Inferior parietal cortex (tissue), 1 donor: ENCODE data around the gene STIM1.

Experiments
- DNase-seq: peaks from one replicate; pipeline ENCODE4 v3.0.0-alpha.2; 2016; ENCODE audit errors: extremely low spot score

Gene STIM1

DNA sequence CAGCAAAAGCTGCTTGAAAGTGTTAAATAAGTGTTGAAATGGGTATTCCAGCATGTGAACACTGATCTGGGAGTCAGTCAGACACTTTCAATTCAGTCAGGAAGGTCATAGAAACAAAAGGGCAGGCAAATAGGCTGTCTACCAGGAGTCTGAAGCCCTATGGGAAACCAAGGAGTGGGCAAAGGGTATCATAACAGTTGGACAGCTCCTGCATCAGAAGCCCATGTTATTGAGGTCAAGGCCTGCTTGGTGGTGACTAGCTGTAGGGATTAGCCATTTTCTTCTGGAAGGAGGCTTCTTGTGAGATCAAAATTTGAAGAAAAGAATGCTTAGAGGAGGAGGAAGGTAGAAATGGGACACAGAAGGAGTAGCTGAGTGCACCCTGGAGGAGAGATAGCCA, 97.3 kb downstream of the STIM1 start:
- no peak for DNase-seq

DNA sequence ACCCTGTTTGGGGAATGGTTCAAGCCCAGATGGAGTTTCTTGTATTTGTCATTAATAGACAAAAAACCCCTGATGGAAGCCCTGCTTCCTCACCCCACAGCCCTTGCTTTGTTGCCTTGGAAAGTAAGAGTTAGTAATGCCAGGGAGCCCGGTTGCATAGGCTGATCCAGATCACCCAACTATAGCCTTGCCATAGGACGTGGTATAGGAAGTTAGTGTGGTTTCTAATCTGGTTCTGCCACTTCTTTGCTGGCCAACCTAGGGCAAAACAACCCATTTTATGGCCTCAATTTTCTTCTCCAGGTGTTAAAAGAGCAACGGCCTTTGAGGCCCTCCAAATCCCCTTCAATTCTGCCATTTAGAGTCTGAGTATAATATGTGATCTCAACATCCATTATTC, 97.9 kb downstream of the STIM1 start:
- DNase-seq = no peak

DNA sequence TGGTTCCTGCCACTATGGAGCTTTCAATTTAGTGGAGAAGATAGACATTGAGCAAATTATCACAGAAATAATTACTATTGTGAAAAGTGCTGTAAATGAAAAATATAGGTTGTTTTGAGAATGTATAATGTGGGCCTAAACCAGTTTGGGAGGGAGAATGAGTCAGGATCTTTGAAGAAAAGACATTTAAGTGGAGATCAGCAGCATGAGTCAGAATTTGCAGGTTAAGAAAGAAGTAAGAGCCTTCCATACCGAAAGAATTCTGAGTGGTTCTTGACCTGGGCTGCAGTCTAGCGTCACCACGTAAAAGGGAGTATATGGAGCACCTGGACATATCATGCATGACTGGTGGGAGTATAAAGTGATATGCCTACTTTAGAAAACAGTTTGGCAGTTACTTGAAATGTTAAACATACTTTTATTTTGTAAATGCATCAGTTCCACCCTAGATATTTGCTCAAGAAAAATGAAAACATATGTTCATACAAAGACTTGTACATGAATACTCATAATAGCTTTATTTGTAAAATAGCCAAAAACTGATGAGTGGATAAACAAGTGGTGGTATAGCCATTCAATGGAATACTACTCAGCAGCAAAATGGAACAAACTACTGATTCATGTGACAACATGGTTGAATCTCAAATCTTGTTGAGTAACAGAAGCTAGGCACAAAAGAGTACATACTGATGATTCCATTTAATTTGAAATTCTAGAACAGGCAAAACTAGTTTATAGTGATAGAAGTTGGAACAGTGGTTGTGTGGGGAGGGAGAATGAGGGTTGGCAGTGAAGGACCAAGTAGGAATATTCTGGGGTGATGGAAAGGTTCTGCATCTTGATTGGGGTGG, 99.2 kb downstream of the STIM1 start:
- no peak for DNase-seq

DNA sequence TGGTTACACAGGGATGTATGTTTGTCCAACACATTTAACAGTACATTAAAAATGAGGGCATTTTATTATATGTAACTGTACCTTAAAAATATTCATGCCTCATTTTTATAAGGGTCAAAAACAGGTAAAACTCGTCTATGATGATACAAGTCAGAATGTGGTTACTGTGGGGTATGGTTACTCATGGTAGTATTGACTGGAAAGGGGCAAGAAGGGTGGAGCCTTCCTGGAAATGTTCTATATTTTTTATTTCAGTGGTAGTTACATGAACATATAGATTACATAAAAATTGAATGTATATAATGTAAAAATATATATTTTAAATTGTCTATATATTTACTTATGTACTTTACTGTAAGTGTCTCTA, 99.8 kb downstream of the STIM1 start:
- no peak for DNase-seq

DNA sequence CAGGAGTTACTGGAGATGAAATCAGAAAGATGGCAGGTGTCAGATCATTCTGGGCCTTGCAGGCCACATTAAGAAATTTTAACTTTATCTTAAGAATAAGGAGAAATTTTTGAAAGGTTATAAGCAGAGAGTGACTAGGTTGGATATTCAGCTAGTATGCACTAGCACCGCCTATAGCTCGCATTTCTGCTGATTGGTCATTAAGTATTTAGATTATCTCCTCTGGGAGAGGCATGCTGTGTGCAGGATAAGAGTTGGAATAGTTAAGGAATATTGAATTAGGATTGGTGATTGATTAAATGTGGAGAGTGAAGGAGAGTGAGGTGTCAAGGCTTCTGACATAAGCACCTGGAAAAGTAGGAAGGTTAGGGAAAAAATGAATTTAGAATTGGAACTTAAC, 100.6 kb downstream of the STIM1 start:
- DNase-seq = no peak

DNA sequence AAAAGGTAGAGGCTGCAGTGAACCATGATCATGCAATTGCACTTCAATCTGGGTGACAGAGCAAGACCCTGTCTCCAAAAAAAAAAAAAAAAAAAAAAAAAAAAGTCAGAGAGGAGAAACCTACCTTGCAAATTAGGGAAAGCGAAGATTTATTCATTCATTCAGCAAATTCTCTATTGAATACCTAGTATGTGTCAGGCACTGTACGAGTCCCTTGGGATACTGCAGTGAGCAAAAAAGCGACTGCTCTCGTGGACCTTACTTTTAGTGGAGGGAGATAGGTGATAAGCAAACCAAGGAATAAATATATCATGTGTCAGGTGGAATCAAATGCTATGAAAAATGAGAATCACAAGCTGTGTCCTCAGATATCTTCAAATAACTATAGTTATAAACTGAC, 101.3 kb downstream of the STIM1 start:
- DNase-seq = no peak

DNA sequence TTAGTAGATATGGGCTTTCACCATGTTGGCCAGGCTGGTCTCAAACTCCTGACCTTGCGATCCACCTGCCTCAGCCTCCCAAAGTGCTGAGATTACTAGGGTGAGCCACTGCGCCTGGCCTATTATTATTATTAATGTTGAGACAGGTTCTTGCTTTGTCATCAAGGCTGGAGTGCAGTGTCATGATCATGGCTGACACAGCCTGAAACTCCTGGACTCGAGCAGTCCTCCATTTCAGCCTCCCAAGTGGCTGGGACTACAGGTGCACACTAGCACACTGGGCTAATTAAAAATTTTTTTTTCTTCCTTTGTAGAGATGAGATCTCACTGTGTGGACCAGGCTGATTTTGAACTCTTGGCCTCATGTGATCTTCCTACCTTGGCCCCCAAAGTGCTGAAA, 102.0 kb downstream of the STIM1 start:
- DNase-seq = no peak

DNA sequence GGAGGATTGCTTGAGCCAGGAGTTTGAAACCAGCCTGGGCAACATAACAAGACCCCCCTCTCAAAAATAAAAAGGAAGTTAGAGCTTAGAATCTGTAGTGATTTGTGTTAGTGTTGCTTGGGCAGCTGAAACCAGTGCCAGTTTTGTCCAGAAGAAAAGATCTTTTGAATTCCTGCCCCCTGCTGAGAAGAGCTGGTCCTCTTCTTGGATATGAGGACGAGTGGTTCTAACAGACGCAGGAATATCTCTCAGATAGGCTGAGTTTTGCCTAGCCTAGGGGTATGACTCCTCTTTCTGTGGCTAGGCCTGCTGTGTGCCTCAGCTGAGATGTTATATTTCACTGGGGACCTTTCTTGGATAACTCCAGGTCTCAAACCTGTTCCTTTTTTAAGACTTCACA, 102.8 kb downstream of the STIM1 start:
- DNase-seq = no peak

DNA sequence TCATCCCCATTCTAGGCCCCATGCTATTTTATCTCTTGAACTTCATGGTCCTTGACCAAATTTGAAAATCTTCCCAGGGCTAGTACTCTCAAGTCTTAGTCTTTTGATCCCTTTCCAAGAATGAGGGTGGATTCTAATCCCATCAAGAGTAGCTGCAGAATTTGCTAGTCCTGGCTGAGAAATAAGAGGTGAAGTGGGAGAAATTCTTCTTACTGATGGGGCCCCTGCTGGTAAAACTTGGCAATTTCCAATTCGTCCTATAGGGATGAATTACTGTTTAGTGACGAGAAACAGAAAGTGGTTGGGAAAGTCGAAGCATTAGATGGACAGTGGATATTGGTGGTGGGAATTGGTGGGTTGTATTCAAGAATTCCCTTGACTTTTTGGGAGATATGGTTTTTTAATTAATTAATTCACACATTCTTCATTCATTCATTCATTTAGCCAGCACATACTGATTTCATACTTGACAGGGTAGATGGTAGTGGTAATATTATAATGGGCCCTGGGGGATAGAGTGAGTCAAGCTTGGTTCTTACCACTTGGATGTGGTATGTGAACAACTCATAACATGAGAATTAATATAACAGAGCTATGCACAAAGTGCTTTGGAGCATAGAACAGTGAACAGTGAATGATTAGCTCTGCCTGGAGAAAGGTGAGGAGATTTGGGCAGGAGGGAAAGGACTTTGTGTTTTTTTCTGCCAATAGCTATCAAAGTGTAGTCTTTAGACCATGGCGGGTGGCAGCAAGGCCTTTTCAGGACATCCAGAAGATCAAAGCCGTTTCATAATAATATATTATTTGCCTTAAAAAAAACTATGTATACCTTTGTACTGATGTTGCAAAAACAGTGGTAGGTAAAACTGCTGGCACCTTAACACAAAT, 103.8 kb downstream of the STIM1 start:
- no peak for DNase-seq

DNA sequence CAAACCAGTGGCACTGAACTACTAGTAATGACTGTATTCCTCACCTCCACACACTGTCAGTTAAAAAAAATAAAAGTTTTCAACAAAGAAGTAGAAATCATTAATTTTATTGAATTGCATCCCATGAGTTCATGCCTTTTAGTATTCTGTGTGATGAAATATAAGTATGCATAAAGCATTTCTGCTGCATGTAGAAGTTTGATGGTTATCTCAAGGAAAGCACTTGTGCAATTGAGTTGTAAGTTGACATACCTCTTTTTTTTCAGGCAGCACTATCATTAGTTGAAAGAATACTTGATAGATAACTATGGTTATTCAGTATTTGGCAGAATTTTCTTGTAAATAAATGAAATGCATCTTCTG, 104.4 kb downstream of the STIM1 start:
- DNase-seq = no peak

DNA sequence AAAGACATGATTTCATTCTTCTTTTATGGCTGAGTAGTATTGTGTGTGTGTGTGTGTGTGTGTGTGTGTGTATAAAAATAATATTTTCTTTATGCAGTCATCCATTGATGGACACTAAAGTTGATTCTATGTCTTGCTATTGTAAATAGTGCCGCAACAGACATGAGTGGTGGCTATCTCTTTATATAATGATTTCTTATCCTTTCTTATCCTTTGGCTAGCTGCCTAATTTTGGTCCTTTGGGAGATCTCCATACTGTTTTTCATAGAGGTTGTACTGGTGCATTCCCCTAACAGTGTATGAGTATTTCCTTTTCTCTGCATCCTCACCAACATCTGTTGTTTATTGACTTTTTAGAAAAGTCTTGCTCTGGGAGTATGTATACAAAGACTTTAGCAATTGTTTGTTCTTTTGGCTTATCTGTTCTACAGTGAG, 107.0 kb downstream of the STIM1 start:
- no peak for DNase-seq

DNA sequence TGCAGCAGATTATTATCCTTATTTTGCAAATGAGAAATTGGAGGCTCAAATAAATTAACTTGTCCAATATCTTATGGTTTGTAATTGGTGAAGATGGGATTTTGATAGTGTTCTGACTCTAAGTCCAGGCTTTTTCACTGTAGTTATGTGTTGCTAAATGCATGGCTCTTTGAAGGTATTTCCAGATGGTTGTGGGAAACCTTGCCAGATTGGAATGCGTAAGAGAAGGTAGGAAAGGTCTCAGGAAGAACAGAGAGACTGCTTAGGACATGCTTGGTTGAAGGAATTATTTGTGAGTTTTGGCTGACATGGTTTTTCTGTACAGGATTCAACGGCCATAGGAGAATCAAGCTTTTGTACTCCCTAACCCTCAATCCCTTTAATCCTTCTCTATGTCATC, 108.6 kb downstream of the STIM1 start:
- DNase-seq = no peak

DNA sequence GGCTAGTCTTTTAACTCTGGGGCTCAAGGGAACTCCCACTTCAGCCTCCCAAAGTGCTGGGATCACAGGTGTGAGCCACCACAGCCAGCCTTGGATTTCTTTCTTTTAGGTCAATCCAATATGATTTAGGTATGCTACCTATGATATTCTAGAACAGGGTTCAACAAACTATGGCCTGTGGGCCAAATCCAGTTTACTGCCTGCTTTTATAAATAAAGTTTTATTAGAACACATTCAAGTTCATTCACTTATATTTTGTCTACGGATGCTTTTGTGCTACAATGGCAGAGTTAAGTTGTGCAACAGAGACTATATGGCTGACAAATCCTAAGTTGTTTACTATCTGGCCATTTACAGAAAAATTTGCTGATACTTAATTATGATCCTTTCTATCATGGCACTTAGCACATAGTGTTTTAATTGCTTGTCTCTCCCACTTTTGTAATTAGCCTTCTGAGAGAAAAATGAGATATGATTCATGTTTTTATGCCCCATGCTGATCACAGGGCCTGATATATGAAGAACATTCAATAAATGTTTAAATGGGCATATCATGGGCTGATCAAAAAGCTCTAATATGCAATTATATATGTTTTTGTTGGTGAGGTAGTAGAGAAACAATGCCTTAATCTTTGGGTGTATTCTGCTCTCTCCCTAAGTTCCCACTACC, 109.6 kb downstream of the STIM1 start:
- no peak for DNase-seq

DNA sequence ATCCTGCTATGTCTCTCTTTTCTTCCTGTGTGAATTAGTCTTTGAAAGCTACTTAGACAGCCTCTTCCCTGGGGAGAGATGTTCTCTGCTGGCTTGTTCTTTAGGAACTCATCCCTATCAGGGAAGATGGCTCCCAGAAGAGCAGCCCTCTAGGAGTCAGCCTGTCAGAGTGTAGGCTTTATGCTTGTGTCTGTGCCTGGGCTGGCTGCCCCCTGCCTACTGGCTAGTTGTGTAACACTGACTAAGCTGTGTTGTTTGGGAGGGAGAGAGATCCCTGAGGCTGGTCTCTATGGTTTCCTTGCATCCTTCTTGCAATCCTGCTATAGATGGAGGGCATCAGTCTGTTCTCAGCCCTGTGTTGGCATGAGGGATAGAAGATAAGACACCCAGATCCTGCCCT, 112.2 kb downstream of the STIM1 start:
- DNase-seq = no peak

DNA sequence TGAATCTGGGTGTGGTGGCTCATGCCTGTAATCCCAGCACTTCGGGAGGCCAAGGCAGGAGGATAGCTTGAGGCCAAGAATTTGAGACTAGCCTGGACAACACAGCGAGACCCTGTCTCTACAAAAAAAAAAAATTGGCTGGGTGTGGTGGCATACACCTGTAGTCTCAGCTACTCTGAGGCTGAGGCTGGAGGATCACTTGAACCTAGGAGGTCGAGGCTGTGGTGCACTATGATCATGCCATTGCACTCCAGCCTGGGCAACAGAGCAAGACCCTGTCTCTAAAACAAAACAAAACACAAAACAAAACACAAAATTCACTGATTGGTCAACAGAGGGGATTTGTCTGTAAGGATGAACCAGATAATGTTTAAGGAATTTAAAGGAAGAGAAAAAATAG, 113.7 kb downstream of the STIM1 start:
- DNase-seq = no peak

DNA sequence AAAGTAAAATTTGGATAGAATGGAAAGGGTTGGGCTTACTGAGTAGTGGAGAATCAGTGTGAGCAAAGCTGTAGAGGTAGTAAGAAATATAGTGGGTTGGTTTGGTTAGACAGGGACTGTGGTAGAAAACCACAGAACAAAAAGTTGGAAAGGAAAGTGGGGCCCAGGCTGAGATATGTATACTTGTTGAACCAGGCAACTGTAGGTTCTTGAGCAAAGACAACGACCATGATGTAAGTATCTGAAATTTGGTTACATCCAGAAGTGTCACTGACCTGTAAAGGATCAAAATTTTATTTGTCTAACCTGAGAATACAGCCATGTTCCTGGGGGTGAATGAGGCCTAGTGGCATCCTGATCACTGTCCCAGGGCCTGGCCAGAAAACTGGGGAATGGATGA, 114.1 kb downstream of the STIM1 start:
- no peak for DNase-seq

DNA sequence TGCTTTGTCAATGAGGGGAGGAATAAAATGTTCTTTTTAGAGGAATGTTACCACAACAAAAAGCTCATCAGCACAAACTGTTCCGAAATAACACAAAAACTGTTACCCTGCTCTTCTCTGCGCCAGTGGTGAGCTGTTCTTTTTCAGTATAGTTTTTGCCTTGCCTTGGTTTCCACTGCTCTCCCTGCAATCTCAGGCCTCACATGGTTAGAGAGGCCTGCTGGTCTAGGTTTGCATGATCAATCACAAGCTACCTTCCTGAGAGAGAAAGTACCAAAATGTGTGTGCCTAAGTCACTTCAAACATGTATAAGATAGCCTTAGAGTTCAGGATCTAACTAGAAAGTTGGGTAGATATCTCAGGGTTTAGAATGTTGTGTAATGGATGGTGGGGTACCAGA, 114.6 kb downstream of the STIM1 start:
- no peak for DNase-seq

DNA sequence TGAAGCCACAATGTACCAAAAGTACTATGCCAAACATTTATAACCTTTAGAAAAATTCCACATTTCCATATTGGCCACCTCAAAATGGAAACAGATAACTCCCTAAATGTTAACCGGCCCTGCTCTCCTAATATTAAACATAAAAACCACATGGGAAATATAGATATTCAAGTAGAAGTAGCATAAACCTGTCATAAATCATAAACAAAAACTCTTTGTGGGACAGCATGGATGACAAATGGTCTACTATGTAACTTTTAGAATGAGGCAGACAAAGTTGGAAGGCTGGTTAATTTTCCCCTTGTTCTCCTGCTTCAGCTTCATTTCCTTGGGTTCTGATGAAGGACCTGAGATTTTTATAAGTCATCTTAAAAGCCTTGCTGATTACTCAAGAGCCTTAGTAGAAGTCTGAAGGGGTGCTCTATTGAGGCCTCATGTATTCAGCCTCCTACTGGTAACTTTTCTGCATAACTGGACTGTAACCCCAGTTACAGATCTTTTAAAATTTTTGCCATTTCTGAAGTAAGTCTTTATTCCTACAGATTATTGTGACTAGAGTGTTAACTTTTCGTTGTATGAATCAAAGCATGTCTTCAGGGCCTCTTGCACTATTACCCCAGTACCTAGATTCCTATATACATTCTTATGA, 116.4 kb downstream of the STIM1 start:
- DNase-seq = no peak

DNA sequence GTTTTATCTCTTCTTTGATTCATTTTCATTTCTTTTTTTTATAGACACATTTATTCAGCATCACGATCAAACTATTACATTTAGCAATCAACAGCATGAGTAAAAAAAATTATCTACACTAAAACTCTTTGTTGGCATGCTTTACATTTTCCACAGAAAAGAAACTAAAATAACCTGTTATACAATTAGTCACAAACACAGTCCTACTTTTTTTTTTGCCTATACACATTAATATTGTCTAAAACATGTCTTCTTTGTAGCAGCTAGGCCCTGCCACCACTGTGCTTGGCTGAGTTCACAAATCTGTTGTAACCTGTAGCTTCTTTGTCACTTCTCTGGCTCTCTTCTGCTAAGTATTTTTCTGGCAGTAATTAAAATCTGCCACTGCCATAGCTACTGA, 117.0 kb downstream of the STIM1 start:
- DNase-seq = no peak

DNA sequence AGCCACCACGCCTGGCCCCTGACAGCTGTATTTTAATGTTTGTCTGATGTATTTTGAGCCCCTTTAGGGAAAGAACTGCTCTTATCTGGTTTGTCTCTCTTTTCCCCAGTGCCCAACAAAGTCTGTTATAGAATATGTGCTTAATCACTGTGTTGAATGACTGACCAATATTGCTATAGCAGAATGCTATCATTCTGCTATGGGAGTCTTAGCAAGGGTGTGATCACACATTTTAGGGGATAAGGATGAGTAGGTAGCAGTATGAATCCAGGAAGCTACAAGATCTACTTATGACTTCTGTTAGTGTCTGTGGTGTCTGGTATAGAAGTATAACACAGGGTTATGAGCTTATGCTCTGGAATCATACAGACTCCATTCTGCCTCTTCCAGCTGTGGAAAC, 121.6 kb downstream of the STIM1 start:
- no peak for DNase-seq

DNA sequence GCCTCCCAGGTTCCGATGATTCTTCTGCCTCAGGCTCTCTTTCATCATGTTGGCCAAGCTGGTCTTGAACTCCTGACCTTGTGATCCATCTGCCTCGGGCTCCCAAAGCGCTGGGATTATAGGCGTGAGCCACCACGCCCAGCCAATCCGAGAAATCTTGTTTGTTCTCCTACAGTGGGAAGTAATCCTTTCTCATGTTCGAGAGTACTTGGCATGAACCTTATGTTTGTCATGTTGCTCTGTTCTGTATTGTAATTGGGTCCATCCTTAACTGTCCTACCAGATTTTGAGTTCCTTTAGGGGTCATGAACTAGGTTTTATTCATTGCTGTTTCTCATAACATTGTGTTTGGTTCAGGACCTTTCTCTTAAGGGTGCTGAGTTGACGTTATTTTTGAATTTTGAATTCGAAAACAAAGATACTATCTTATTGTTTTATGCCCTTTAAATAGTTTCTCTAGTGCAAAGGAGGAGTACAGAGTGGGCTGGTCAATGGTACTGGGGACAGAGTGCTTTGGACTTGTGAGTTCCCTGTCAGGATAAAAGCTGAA, 125.7 kb downstream of the STIM1 start:
- no peak for DNase-seq

DNA sequence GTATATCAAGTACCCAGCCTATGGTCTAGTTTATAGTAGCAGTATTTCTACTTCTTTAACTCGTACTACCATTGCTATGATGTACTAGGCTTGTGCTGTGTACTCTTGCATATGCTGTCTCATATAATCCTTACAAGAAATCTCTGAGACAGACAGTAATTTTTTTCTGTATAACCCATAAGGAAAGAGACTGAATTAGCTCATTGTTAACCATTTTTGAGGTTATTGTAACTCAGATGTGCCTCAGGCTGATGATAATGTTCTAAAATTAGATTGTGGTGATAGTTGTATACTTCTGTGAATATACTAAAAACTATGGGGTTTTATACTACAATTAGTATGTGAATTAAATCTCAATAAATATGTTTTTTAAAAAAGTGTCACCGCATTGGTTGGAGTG, 127.0 kb downstream of the STIM1 start:
- no peak for DNase-seq
